ENCODE measurements around the gene LRP2. TPM values are rescaled to one million over a fixed set of nuclear protein-coding genes. Genes with fewer than 3 reads are reported as not detected.

The LRP2 gene
- total RNA-seq, 1 experiment from 2014 or later: not detected

DNA sequence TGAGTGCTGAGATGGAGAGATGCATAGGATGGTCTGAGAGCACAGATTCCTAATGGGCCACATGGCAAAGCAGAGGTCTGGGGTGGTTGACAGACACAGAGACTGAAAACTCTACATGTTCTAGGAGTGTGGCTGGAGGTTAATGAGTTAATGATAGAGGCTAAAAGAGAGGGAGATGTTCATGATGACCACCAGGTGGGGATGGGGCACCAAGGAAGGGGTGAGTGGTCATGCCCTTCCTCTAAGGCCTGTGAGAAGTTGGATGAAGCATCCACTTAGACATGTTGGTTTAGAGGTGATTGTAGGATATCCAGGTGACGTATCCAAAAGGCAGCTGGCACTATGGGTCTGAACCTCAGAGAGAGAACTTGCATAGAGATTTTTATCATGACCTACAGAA lies 102.1 kb downstream of the LRP2 start:
- no peaks in the 10 kb centered on the region for H3K4me1 ChIP-seq (ENCODE audit: low read length)
- peak; percentile 42 for DNase-seq
- H3K4me2 ChIP-seq (ENCODE audit: low read depth, low read length, poor library complexity, severe bottlenecking): no peak overlapping the region
- no peak overlapping the region for H3K4me3 ChIP-seq (ENCODE audit: low read length)
- 0 out of 2 replicates have a peak, but pooled peaks cover 2% of the 10 kb centered on the region for H3K27me3 ChIP-seq (ENCODE audit: low read length)
- H4K20me1 ChIP-seq (ENCODE audit: insufficient read depth, low read depth, low read length): no peaks in the 10 kb centered on the region
- H3K9me2 ChIP-seq (replicated peaks; ENCODE audit: insufficient read depth, low read length): no peaks in the 10 kb centered on the region
- H3K36me3 ChIP-seq (ENCODE audit: insufficient read depth, low read length): no peaks in the 10 kb centered on the region
- no peaks in the 10 kb centered on the region for H3K79me2 ChIP-seq (ENCODE audit: low read length)
- H3K9ac ChIP-seq (ENCODE audit: low read length): no peak overlapping the region
- no peak overlapping the region for H2AFZ ChIP-seq (ENCODE audit: low read length)
- H3K9me3 ChIP-seq (ENCODE audit: low read length): no peaks in the 10 kb centered on the region
- no peak overlapping the region for H3K27ac ChIP-seq (ENCODE audit: low read length)

DNA sequence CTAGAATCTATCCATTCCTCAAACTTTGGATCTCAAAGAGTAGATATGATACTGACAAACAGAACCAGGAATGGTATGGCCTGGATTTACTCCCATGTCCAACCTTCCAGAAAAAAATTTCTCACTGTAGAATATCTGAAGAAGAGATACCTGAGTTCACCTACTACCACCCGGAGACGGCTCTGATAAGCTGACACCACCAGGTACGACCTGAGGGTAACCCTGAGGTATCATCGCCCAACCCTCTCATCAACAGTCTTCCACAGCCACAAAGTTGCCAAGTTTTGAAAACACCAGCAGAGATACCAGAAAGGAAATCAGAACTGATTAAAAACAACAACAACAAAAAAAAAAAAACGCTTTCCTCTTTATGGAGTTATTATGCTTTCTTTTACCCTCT lies 102.9 kb downstream of the LRP2 start:
- Histone ChIP-seq H2AFZ (ENCODE audit: low read length) (no peak overlapping the region), H3K9me3 (ENCODE audit: low read length) (no peaks in the 10 kb centered on the region), H3K27me3 (ENCODE audit: low read length) (0 out of 2 replicates have a peak, but pooled peaks cover 2% of the 10 kb centered on the region), H3K27ac (ENCODE audit: low read length) (no peak overlapping the region), H3K9ac (ENCODE audit: low read length) (no peak overlapping the region), H3K79me2 (ENCODE audit: low read length) (no peaks in the 10 kb centered on the region), H3K4me1 (ENCODE audit: low read length) (no peaks in the 10 kb centered on the region), H3K4me3 (ENCODE audit: low read length) (no peak overlapping the region), H3K9me2 (replicated peaks; ENCODE audit: insufficient read depth, low read length) (no peaks in the 10 kb centered on the region), H4K20me1 (ENCODE audit: insufficient read depth, low read depth, low read length) (no peaks in the 10 kb centered on the region), H3K4me2 (ENCODE audit: low read depth, low read length, poor library complexity, severe bottlenecking) (no peak overlapping the region), H3K36me3 (ENCODE audit: insufficient read depth, low read length) (no peaks in the 10 kb centered on the region)
- no peak for DNase-seq

DNA sequence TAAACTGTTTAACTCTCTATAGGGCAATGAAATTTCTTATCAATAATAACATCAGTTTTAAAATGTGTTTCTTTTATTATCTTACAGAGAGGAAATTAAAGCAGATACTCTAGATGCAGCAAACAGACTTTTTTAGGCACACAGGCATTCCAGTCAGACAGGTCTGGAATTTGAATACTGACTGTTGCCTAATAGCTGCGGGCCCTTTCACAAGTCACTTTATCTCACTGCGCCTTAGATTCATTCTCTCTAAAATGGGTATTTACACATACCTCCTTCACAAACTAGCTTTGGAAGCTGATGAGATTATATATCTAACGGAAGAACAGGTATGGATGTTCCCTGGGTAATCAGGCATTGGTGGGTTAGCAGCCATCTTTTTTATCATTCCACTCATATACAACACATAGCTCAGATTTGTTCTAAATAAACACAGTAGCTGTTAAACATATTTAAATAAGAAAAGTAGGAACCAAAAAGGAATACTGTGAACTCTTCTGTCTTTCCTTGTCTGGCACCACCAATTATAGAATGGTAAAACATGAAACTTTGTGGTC lies 104.2 kb downstream of the LRP2 start:
- no peak overlapping the region for H3K4me3 ChIP-seq (ENCODE audit: low read length)
- H3K9me3 ChIP-seq (ENCODE audit: low read length): no peaks in the 10 kb centered on the region
- no peaks in the 10 kb centered on the region for H3K79me2 ChIP-seq (ENCODE audit: low read length)
- H3K4me1 ChIP-seq (ENCODE audit: low read length): no peaks in the 10 kb centered on the region
- H3K9ac ChIP-seq (ENCODE audit: low read length): no peak overlapping the region
- H3K27me3 ChIP-seq (ENCODE audit: low read length): 0 out of 2 replicates have a peak, but pooled peaks cover 2% of the 10 kb centered on the region
- H3K36me3 ChIP-seq (ENCODE audit: insufficient read depth, low read length): no peaks in the 10 kb centered on the region
- no peaks in the 10 kb centered on the region for H3K9me2 ChIP-seq (replicated peaks; ENCODE audit: insufficient read depth, low read length)
- H3K27ac ChIP-seq (ENCODE audit: low read length): no peak overlapping the region
- no peak overlapping the region for H2AFZ ChIP-seq (ENCODE audit: low read length)
- H3K4me2 ChIP-seq (ENCODE audit: low read depth, low read length, poor library complexity, severe bottlenecking): no peak overlapping the region
- no peak for DNase-seq
- H4K20me1 ChIP-seq (ENCODE audit: insufficient read depth, low read depth, low read length): no peaks in the 10 kb centered on the region

DNA sequence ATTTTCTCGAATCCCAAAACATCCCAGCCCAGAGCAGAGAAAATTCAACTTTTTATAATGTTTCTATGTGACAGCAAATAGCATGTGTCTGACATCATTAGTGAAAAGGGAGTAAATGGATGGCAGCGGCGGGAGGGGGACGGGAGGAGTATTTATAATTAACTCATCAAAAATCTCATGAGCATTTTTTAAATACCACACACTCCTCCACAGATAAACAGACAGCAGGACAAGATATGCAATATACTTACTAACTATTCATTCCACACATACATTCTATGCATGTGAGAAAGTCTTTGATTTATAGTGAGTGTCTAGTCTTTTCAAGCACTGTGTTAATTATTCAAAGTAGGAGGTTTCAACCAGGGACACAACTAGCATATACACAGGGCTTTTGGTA lies 107.6 kb downstream of the LRP2 start:
- no peak for DNase-seq
- Histone ChIP-seq H3K27ac (ENCODE audit: low read length) (no peak overlapping the region), H3K9ac (ENCODE audit: low read length) (no peak overlapping the region), H2AFZ (ENCODE audit: low read length) (no peak overlapping the region), H3K4me1 (ENCODE audit: low read length) (no peaks in the 10 kb centered on the region), H3K79me2 (ENCODE audit: low read length) (no peaks in the 10 kb centered on the region), H3K9me3 (ENCODE audit: low read length) (no peaks in the 10 kb centered on the region), H4K20me1 (ENCODE audit: insufficient read depth, low read depth, low read length) (no peaks in the 10 kb centered on the region), H3K27me3 (ENCODE audit: low read length) (no peaks in the 10 kb centered on the region), H3K9me2 (replicated peaks; ENCODE audit: insufficient read depth, low read length) (no peaks in the 10 kb centered on the region), H3K4me3 (ENCODE audit: low read length) (no peak overlapping the region), H3K4me2 (ENCODE audit: low read depth, low read length, poor library complexity, severe bottlenecking) (no peak overlapping the region), H3K36me3 (ENCODE audit: insufficient read depth, low read length) (no peaks in the 10 kb centered on the region)

DNA sequence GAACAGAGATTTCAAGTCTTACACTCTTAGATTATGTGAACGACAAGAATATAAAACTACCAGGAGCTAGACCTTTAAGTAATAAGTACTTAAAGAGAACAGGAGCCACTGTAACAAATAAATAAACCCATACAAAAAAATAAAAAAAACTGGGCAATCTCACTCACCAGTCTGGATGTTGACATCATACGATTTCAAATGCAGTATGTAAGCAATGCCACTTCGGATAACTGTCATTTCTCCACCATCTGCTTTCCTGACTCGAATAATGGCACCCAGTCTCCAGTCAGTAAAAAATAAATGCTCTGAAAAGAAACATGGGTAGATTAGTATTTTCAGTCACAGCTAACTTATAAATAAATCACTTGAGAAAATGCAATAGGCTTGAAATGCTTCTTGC lies 115.1 kb downstream of the LRP2 start:
- no peaks in the 10 kb centered on the region for H3K4me1 ChIP-seq (ENCODE audit: low read length)

DNA sequence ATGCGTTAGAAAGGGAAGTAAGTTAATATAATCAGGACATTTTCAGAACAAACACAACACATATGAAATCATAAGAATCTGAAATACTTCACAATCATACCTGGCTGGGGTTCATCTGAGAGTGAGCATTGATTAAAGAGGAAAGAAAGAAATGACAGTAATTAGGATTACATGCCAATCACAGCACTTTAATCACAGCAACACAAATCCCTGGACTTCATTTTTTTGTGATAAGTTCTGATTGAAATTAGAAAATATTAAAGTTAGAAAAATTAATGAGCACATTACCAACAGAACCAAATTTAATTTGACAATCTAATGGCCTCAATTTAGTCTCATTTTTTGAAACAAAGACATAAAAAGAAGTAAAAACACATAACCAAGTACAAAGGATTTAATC lies 121.9 kb downstream of the LRP2 start:
- H3K27me3 ChIP-seq (ENCODE audit: low read length): no peaks in the 10 kb centered on the region
- H3K9ac ChIP-seq (ENCODE audit: low read length): no peak overlapping the region
- no peaks in the 10 kb centered on the region for H3K4me1 ChIP-seq (ENCODE audit: low read length)
- H2AFZ ChIP-seq (ENCODE audit: low read length): no peak overlapping the region
- no peak overlapping the region for H3K27ac ChIP-seq (ENCODE audit: low read length)
- no peak overlapping the region for H3K4me2 ChIP-seq (ENCODE audit: low read depth, low read length, poor library complexity, severe bottlenecking)
- no peak for DNase-seq
- no peaks in the 10 kb centered on the region for H3K9me2 ChIP-seq (replicated peaks; ENCODE audit: insufficient read depth, low read length)
- no peaks in the 10 kb centered on the region for H3K9me3 ChIP-seq (ENCODE audit: low read length)
- no peaks in the 10 kb centered on the region for H3K36me3 ChIP-seq (ENCODE audit: insufficient read depth, low read length)
- H3K79me2 ChIP-seq (ENCODE audit: low read length): no peaks in the 10 kb centered on the region
- H3K4me3 ChIP-seq (ENCODE audit: low read length): no peak overlapping the region
- H4K20me1 ChIP-seq (ENCODE audit: insufficient read depth, low read depth, low read length): no peaks in the 10 kb centered on the region

More for the DNA sequence above, 115.1 kb downstream of the LRP2 start:
- Histone ChIP-seq H3K36me3 (ENCODE audit: insufficient read depth, low read length) (no peaks in the 10 kb centered on the region), H3K9ac (ENCODE audit: low read length) (no peak overlapping the region), H3K27ac (ENCODE audit: low read length) (no peak overlapping the region), H4K20me1 (ENCODE audit: insufficient read depth, low read depth, low read length) (no peaks in the 10 kb centered on the region), H3K4me2 (ENCODE audit: low read depth, low read length, poor library complexity, severe bottlenecking) (no peak overlapping the region), H2AFZ (ENCODE audit: low read length) (no peak overlapping the region), H3K9me3 (ENCODE audit: low read length) (no peaks in the 10 kb centered on the region), H3K4me3 (ENCODE audit: low read length) (no peak overlapping the region), H3K27me3 (ENCODE audit: low read length) (no peaks in the 10 kb centered on the region), H3K9me2 (replicated peaks; ENCODE audit: insufficient read depth, low read length) (no peaks in the 10 kb centered on the region), H3K79me2 (ENCODE audit: low read length) (no peaks in the 10 kb centered on the region)
- no peak for DNase-seq

DNA sequence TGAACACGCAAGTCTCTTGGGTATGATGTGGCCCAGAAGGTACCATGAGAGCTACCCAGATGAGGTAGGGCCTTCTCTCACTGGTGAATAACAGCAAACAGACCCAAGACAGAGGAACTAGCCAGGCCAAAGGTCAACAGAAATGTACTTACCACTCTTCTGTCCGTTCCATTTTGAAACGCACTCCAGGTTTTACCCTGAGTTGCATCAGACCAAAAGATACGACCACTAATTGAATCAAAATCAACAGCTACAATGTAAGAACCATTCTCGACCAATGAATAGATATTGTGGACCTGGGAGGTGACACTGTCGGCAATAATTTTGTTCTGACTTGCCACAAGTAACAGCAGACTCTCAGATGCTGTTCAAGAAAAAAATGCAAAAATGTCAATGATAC lies 124.4 kb downstream of the LRP2 start:
- H3K4me3 ChIP-seq (ENCODE audit: low read length): no peak overlapping the region
- no peaks in the 10 kb centered on the region for H3K36me3 ChIP-seq (ENCODE audit: insufficient read depth, low read length)
- H3K27me3 ChIP-seq (ENCODE audit: low read length): no peaks in the 10 kb centered on the region
- H2AFZ ChIP-seq (ENCODE audit: low read length): no peak overlapping the region
- no peaks in the 10 kb centered on the region for H3K9me3 ChIP-seq (ENCODE audit: low read length)
- H3K27ac ChIP-seq (ENCODE audit: low read length): no peak overlapping the region
- no peaks in the 10 kb centered on the region for H3K9me2 ChIP-seq (replicated peaks; ENCODE audit: insufficient read depth, low read length)
- no peaks in the 10 kb centered on the region for H3K79me2 ChIP-seq (ENCODE audit: low read length)
- no peaks in the 10 kb centered on the region for H4K20me1 ChIP-seq (ENCODE audit: insufficient read depth, low read depth, low read length)
- no peak overlapping the region for H3K9ac ChIP-seq (ENCODE audit: low read length)
- no peaks in the 10 kb centered on the region for H3K4me1 ChIP-seq (ENCODE audit: low read length)
- DNase-seq: no peak
- no peak overlapping the region for H3K4me2 ChIP-seq (ENCODE audit: low read depth, low read length, poor library complexity, severe bottlenecking)

DNA sequence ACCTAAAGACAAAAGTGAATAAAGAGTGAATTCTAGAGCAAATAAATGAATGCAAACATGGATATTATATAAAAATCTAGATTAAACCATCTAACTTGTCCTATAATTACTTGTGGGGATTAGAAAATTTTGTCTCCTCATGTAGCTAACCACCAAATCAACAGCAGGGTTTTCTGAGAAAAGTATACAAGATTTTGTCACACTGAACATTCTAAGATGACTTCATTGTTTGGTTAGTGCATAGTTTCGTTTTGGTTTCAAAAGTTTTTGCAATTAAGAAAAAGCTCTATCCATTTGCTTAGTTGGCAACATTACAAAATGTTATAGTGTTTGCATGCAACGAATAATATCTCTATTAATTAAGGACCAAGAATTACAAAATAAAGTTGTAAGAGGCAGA lies 125.0 kb downstream of the LRP2 start:
- Histone ChIP-seq H3K4me3 (ENCODE audit: low read length) (no peak overlapping the region), H3K4me1 (ENCODE audit: low read length) (no peaks in the 10 kb centered on the region), H3K27me3 (ENCODE audit: low read length) (no peaks in the 10 kb centered on the region), H3K79me2 (ENCODE audit: low read length) (no peaks in the 10 kb centered on the region), H3K9me2 (replicated peaks; ENCODE audit: insufficient read depth, low read length) (no peaks in the 10 kb centered on the region), H4K20me1 (ENCODE audit: insufficient read depth, low read depth, low read length) (no peaks in the 10 kb centered on the region), H3K4me2 (ENCODE audit: low read depth, low read length, poor library complexity, severe bottlenecking) (no peak overlapping the region), H3K9ac (ENCODE audit: low read length) (no peak overlapping the region), H3K27ac (ENCODE audit: low read length) (no peak overlapping the region), H2AFZ (ENCODE audit: low read length) (no peak overlapping the region), H3K9me3 (ENCODE audit: low read length) (no peaks in the 10 kb centered on the region), H3K36me3 (ENCODE audit: insufficient read depth, low read length) (no peaks in the 10 kb centered on the region)
- no peak for DNase-seq
